Activated T-cell treated with anti-CD3 and anti-CD28 coated beads, Interleukin-2, amount 50 U/mL, for 72 hours (primary cell): ENCODE measurements around the gene STK32C. TPM values are rescaled to one million over a fixed set of nuclear protein-coding genes. Genes with fewer than 3 reads are reported as not detected.
A peak's percentile ranks its signal among the peaks of the same experiment; 100 is the strongest.
"Not testable (repeated sequence)": the region's sequence is repeated elsewhere in the genome, so short reads cannot be mapped to it uniquely, and the experiment has no call there.

Experiments used
- ATAC-seq, 2 donors: fragments of 150-1000 bp; cut with Tn5 transposase; replicated peaks in 1 of 2; 2 replicates each; pipeline ENCODE4 v1.10.0; 2021; ENCODE audit warnings: moderate library complexity in 2 of 2, mild to moderate bottlenecking in 1 of 2
- DNase-seq, 2 donors: peaks; one replicate each; pipeline ENCODE4 v3.0.0; 2021 to 2022; ENCODE audit warnings: mixed read lengths in 1 of 2
- H3K27ac Mint-ChIP-seq: one replicate; pipeline ENCODE4 v1.8.0; 2022; ENCODE audit warnings: mild to moderate bottlenecking, moderate library complexity, mixed read lengths
- H3K27me3 Mint-ChIP-seq: one replicate; pipeline ENCODE4 v1.8.0; 2022; ENCODE audit warnings: low read depth, mixed read lengths
- H3K36me3 Mint-ChIP-seq, 2 donors: one replicate each; pipeline ENCODE4 v1.8.0; 2022; ENCODE audit warnings: mixed read lengths in 2 of 2, mild to moderate bottlenecking in 1 of 2; ENCODE audit not compliant: insufficient read depth in 2 of 2
- H3K4me1 Mint-ChIP-seq: one replicate; pipeline ENCODE4 v1.8.0; 2022; ENCODE audit warnings: low read depth, mixed read lengths
- H3K4me3 Mint-ChIP-seq, 2 donors: one replicate each; pipeline ENCODE4 v1.8.0; 2022; ENCODE audit warnings: mild to moderate bottlenecking in 2 of 2, mixed read lengths in 2 of 2, moderate library complexity in 2 of 2
- H3K9me3 Mint-ChIP-seq, 2 donors: one replicate each; pipeline ENCODE4 v1.8.0; 2022; ENCODE audit warnings: mixed read lengths in 2 of 2
- total RNA-seq, 2 donors: library from RNA; stranded (reverse); gene quantifications; one replicate each; pipeline ENCODE4 v1.2.3, GENCODE V29; 2022

Gene STK32C
- total RNA-seq: 10 to 100 TPM; 17.2 to 22.7 TPM

DNA sequence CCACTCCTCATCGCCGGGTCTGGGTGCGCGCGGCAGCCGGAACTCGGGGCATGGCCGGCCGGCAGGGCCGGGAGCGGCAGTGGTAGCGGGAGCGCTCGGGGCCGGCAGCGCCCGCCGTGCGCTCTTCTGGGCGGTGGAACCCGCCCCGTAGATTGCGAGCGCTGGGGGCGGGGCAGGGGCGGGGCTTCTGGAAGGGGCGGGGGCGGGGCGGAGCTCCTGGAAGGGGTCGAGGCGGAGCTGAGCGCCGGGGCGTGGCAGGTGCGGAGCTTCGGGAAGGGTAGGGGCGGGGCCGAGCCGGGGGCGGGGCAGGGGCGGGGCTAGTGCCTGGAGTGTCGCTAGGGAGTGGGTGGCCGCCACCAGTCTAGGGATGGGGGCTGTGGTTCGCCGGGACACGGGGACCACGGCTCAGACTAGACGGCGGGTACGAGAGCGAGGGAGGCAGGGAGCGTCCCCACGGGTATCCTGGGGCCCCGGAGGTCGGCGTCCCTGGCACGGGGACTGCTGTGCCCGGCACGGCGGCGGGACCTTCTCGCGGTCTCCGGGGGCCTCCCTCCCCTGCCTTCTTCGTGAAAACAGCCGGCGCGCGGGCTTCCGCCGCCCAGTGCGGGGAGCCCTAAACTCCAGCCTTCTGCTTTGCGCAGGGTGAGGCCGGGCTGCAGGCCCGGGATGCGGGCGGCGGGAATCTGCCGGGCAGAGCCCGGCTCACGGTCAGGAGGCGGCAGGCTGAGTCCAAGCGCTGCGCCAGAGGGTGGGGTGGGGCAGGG is at the start of gene STK32C:
TSS of gene STK32C (minus strand) at position 128 of the 764 bp plus-strand sequence. CDS start at position 11, 117 bp downstream.
- no peaks in the 10 kb centered on the region for H3K9me3 Mint-ChIP-seq
- DNase-seq: peak; percentile 89 to 90
- H3K4me3 Mint-ChIP-seq: peak within 1 kb of the TSS; percentile 95
- peak; percentile 87 to 89 for ATAC-seq
- H3K27me3 Mint-ChIP-seq: peaks cover 4% of the 10 kb centered on the region
- no peak within 1 kb of the TSS for H3K27ac Mint-ChIP-seq
- H3K4me1 Mint-ChIP-seq: peaks cover 19% of the 10 kb centered on the region
- H3K36me3 Mint-ChIP-seq: peaks cover 0 to 1% of the 10 kb centered on the region in 2 donors

GRCh38 chr10:132356621-132357195 is 49.0 kb upstream of the STK32C start:
- Mint-ChIP-seq H3K36me3 (peaks cover 0 to 2% of the 10 kb centered on the region in 2 donors), H3K27me3 (no peaks in the 10 kb centered on the region)

GRCh38 chr10:132355754-132356153 is 48.0 kb upstream of the STK32C start:
- Mint-ChIP-seq H3K9me3 (peaks cover 0 to 2% of the 10 kb centered on the region in 2 donors), H3K27ac (no peak overlapping the region), H3K4me3 (no peak overlapping the region), H3K4me1 (no peaks in the 10 kb centered on the region), H3K36me3 (peaks cover 0 to 2% of the 10 kb centered on the region in 2 donors), H3K27me3 (no peaks in the 10 kb centered on the region)
- DNase-seq (no peak), ATAC-seq (no peak)

More at GRCh38 chr10:132356621-132357195, 49.0 kb upstream of the STK32C start:
- ATAC-seq (no peak), DNase-seq (no peak)
- H3K4me3 Mint-ChIP-seq: no peak overlapping the region
- H3K4me1 Mint-ChIP-seq: no peaks in the 10 kb centered on the region
- H3K9me3 Mint-ChIP-seq: peaks cover 0 to 2% of the 10 kb centered on the region in 2 donors
- H3K27ac Mint-ChIP-seq: no peak overlapping the region

- Mint-ChIP-seq H3K4me1 (no peaks in the 10 kb centered on the region), H3K27ac (no peak overlapping the region)
- no peak for ATAC-seq
Measured at GRCh38 chr10:132355297-132355696, 47.5 kb upstream of the STK32C start.

DNA sequence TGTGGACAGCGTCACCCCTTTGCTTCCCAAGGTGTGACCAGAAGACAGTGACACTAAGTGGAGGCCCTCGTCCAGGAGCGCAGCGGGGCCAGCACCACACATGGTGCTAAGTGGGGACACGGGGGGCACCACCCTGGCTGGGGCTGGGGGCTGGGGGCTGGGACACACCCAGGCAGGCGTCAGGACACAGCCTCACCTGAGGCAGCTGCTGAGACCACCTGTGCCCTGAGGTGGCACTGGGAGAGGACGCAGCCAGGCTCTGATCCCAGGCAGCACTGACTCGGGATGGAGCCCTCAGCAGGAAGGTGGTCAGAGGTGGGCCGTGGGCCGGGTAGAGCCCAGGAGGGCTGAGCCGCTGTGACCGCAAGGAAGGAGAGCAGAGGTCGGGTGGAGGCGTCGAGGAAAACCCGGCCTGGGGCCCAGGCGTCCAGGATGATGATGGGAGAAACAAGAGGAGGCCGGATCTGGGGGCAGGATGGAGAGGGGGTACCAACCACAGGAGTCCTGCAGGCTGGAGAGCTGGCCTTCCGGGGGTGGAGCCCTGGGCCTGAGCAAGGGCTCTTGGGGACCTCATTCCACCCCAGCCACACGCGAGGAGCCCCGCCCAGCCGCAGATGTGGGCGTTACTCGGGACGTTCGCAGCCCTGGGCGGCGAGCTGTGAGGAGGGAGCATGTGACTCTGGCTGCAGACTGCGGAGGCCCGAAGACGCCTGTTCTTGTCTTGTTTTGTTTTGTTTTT is 46.8 kb upstream of the STK32C start:
- peaks cover 0 to 2% of the 10 kb centered on the region in 2 donors for H3K9me3 Mint-ChIP-seq

More at GRCh38 chr10:132355297-132355696, 47.5 kb upstream of the STK32C start:
- Mint-ChIP-seq H3K36me3 (peaks cover 0 to 2% of the 10 kb centered on the region in 2 donors), H3K4me3 (no peak overlapping the region), H3K9me3 (peaks cover 0 to 2% of the 10 kb centered on the region in 2 donors), H3K27me3 (no peaks in the 10 kb centered on the region)
- no peak for DNase-seq

DNA sequence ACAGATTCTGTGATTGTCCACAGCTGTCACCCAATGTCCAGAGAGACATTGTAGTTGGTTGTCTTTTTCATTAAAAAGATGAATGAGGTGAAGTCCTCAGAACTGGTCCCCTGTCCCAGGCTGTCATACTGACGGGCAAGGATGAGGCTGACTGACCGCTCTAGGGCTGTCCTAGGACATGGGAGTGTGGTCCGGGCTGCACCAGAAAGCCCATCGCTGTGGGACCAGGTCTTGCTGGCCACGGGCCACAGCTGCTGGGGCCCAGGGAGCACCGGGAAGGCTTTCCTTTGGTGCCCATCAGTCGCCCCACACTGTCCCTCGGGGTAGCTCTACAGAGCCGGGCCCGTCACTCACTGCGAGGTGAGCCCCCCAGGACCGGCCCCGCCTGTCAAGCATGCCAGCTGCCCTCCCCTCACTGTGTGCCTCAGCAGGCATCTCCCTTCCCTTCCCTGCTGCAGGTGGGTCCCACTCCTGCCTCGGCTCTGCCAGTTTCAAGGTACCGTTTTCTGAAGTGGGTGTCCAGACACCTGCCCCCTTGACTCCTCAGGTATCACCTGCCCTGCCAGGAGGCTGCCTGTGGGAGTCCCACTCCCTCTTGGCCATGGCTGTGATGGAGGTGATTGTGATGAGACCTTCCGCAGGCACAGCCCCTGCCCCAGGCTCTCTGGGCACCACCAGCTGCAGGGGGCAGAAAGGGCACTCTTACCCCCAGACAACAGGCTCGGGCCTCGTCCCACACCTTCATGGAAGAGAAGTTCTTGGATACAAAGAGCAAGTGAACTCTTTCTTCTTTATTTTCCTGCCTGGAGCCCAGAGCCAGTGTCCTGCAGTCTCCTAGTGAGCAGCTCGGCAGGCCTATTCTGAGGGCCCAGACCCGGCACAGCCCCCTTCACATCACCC is 46.0 kb upstream of the STK32C start:
- H3K4me3 Mint-ChIP-seq: no peak overlapping the region
- ATAC-seq (no peak), DNase-seq (no peak)
- H3K27ac Mint-ChIP-seq: no peak overlapping the region
- H3K9me3 Mint-ChIP-seq: peaks cover 0 to 2% of the 10 kb centered on the region in 2 donors
- no peaks in the 10 kb centered on the region for H3K27me3 Mint-ChIP-seq
- H3K36me3 Mint-ChIP-seq: peaks cover 0 to 2% of the 10 kb centered on the region in 2 donors
- H3K4me1 Mint-ChIP-seq: no peaks in the 10 kb centered on the region

More for the DNA sequence above, 46.8 kb upstream of the STK32C start:
- Mint-ChIP-seq H3K4me1 (no peaks in the 10 kb centered on the region), H3K4me3 (no peak overlapping the region), H3K27ac (no peak overlapping the region), H3K36me3 (peaks cover 0 to 2% of the 10 kb centered on the region in 2 donors), H3K27me3 (no peaks in the 10 kb centered on the region)
- DNase-seq: no peak
- ATAC-seq: no peak

GRCh38 chr10:132352462-132353308 is 44.9 kb upstream of the STK32C start:
- not testable (repeated sequence) for H3K4me1 Mint-ChIP-seq, H3K36me3 Mint-ChIP-seq, H3K27me3 Mint-ChIP-seq, H3K9me3 Mint-ChIP-seq, H3K4me3 Mint-ChIP-seq, H3K27ac Mint-ChIP-seq
- DNase-seq (peak; percentile 75 to 82), ATAC-seq (peak; percentile 52 to 77)

DNA sequence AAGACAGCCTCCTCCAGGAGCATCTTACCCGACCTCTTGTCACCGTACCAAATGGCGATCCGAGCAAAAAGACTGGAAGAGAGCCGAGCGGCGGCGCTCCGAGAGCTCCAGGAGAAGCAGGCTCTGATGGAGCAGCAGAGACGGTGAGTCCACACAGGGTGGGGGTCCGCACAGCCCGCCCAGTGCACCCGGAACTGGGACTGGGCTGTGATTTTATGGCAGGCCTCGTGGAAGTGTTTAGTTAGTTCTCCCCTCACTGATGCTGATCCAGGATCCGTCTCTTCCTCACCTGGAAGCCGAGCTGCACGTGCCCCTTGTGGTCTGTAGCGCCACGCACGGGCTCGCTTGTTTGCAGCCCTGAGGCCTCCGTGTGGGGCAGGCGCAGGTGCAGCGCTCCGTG is 43.9 kb upstream of the STK32C start:
- H3K4me1 Mint-ChIP-seq: no peaks in the 10 kb centered on the region
- H3K4me3 Mint-ChIP-seq: no peak overlapping the region
- ATAC-seq (no peak), DNase-seq (no peak)
- no peak overlapping the region for H3K27ac Mint-ChIP-seq
- H3K36me3 Mint-ChIP-seq: no peaks in the 10 kb centered on the region
- no peaks in the 10 kb centered on the region for H3K9me3 Mint-ChIP-seq
- H3K27me3 Mint-ChIP-seq: no peaks in the 10 kb centered on the region

GRCh38 chr10:132350946-132351345 is 43.2 kb upstream of the STK32C start:
- Mint-ChIP-seq H3K27ac (no peak overlapping the region), H3K36me3 (no peaks in the 10 kb centered on the region), H3K9me3 (no peaks in the 10 kb centered on the region), H3K4me3 (no peak overlapping the region), H3K4me1 (no peaks in the 10 kb centered on the region), H3K27me3 (no peaks in the 10 kb centered on the region)
- ATAC-seq (no peak), DNase-seq (no peak)

DNA sequence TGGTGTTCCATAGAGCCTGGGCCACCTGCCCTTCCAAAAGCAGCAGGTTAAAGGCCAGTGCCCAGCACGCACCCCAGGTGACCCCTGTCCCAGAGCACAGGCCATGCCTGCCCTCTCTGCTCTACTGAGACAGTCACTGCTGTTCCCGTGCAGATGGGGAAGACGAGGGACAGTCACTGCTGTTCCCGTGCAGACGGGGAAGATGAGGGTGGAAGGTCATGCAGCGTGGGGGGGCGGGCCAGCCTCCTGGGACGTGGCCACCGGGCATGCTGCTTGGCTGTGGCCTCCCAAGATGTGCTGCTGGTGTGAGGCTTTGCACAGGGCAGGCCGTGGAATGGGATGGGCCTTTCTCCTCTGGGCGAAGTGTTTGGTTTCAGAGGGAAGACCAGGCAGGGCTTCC is 42.6 kb upstream of the STK32C start:
- Mint-ChIP-seq H3K4me1 (no peaks in the 10 kb centered on the region), H3K4me3 (no peak overlapping the region), H3K27me3 (no peaks in the 10 kb centered on the region), H3K36me3 (no peaks in the 10 kb centered on the region), H3K9me3 (no peaks in the 10 kb centered on the region), H3K27ac (no peak overlapping the region)
- ATAC-seq (no peak), DNase-seq (no peak)

GRCh38 chr10:132349766-132350165 is 42.0 kb upstream of the STK32C start:
- Mint-ChIP-seq H3K36me3 (no peaks in the 10 kb centered on the region), H3K9me3 (no peaks in the 10 kb centered on the region), H3K4me1 (no peaks in the 10 kb centered on the region), H3K4me3 (no peak overlapping the region), H3K27ac (no peak overlapping the region), H3K27me3 (no peaks in the 10 kb centered on the region)
- DNase-seq (no peak), ATAC-seq (no peak)

DNA sequence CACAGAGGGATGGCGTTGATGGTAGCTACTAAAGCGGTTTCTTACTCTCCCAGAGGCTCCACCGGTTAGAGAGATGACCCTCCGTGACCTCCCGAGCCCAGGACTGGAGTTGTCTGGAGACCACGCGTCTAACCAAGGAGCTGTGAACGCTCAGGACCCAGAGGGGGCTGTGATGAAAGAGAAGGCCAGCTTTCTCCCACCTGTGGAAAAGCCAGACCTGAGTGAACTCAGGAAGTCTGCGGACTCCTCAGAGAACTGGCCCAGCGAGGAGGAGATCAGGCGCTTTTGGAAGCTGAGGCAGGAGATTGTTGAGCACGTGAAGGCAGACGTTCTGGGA is 40.1 kb upstream of the STK32C start:
- Mint-ChIP-seq H3K4me1 (no peaks in the 10 kb centered on the region), H3K27ac (no peak overlapping the region), H3K9me3 (no peaks in the 10 kb centered on the region), H3K27me3 (no peaks in the 10 kb centered on the region), H3K4me3 (no peak overlapping the region), H3K36me3 (peaks cover 0 to 4% of the 10 kb centered on the region in 2 donors)
- ATAC-seq (no peak), DNase-seq (no peak)
